SK-N-SH treated with all-trans-retinoic acid at 6 μM for 48 hours (cell line): ENCODE measurements around the gene STPG1.

Experiments
- ZC3H10 ChIP-seq: fragments of 250-450 bp; sonication (Bioruptor Pico); IDR thresholded peaks from 2 replicates; pipeline ENCODE4 v1.5.1; 2021; ENCODE audit warnings: mild to moderate bottlenecking, moderate library complexity
- ZNF70 ChIP-seq: fragments of 450-650 bp; formaldehyde crosslinking; IDR thresholded peaks from 2 replicates; pipeline ENCODE4 v1.5.0; 2020; ENCODE audit warnings: mild to moderate bottlenecking, moderate library complexity

GRCh38 chr1:24347159-24347934 is 66.2 kb downstream of the STPG1 start:
- TF ChIP-seq ZNF70 (CRISPR knock-in tag) (no peak), ZC3H10 (no peak)
